HepG2 (cell line): ENCODE measurements around the gene PLSCR5. TPM values are rescaled to one million over a fixed set of nuclear protein-coding genes. Genes with fewer than 3 reads are reported as not detected.

Source experiments
- ATAC-seq: fragments of 200-7000 bp; cut with Tn5 transposase; 3 replicates; pipeline ENCODE4 v1.9.1; 2020; ENCODE audit warnings: mild to moderate bottlenecking, moderate library complexity
- BruUV-seq: library from RNA; stranded (reverse); fragments of 400-500 nt; replicated peaks from 2 replicates; lab custom pipeline; 2021; lab: Mats Ljungman, UMichigan
- CTCF ChIA-PET: fragments of 300-600 bp; formaldehyde crosslinking; extraction: SDS; loops from one replicate; lab custom pipeline; 2021; ENCODE audit warnings: low total read pairs, inconsistent platforms, low intra/inter-chr PET ratio; lab: Yijun Ruan, JAX
- POLR2A ChIA-PET: fragments of 350-600 bp; sonication (Branson Sonifier 250); formaldehyde crosslinking; loops from one replicate; lab custom pipeline; 2020; ENCODE audit warnings: antibody characterized with exemption, inconsistent platforms; lab: Yijun Ruan, JAX
- DNase-seq: peaks from one replicate; pipeline ENCODE4 v3.0.0-alpha.2; 2015; ENCODE audit warnings: low spot score
- FAIRE-seq: peaks from 3 replicates; lab custom pipeline; 2011; peaks lifted over from hg19 to GRCh38; lab: Jason Lieb, UNC
- H2AFZ ChIP-seq: one replicate; pipeline ENCODE4 v1.6.1; 2011; ENCODE audit warnings: low read length, inconsistent platforms
- H3K27ac ChIP-seq: fragments of 300-600 bp; 3 replicates; pipeline ENCODE4 v1.8.0; 2011; ENCODE audit warnings: mixed run types, mild to moderate bottlenecking, mixed read lengths, low read length, inconsistent platforms; ENCODE audit not compliant: insufficient read depth; ENCODE audit errors: extremely low read length
- H3K27me3 ChIP-seq, 2 experiments: fragments of 200-600 bp in 1 of 2; 2 replicates in 1 of 2; 3 replicates in 1 of 2; pipeline versions ENCODE4 v1.6.0 to v1.8.0; 2011; ENCODE audit warnings: low read length in 2 of 2, mild to moderate bottlenecking in 2 of 2, moderate library complexity in 2 of 2, inconsistent platforms in 1 of 2; ENCODE audit not compliant: insufficient read depth in 2 of 2, control insufficient read depth in 1 of 2
- H3K36me3 ChIP-seq, 2 experiments: fragments of 200-600 bp in 1 of 2; replicated peaks in 1 of 2; 2 replicates in 1 of 2; 3 replicates in 1 of 2; pipeline versions ENCODE4 v1.5.1 to v1.8.0; 2011; ENCODE audit warnings: low read length in 2 of 2, inconsistent platforms in 1 of 2; ENCODE audit not compliant: insufficient read depth in 2 of 2, control insufficient read depth in 1 of 2
- H3K4me1 ChIP-seq: 2 replicates; pipeline ENCODE4 v1.5.1; 2012; ENCODE audit warnings: low read length, inconsistent platforms; ENCODE audit not compliant: insufficient read depth
- H3K4me2 ChIP-seq: 2 replicates; pipeline ENCODE4 v1.6.0; 2011; ENCODE audit warnings: low read depth, low read length, inconsistent platforms
- H3K4me3 ChIP-seq, 3 experiments: fragments of 200-600 bp in 1 of 3; sonication (generic), shearing (Covaris generic) in 1 of 3; replicated peaks in 1 of 3; 2 replicates each; pipeline ENCODE4 v1.5.1; 2011 to 2016; ENCODE audit warnings: low read length in 3 of 3, inconsistent platforms in 2 of 3, low read depth in 2 of 3, mild to moderate bottlenecking in 2 of 3, control low read depth in 1 of 3, mixed read lengths in 1 of 3; ENCODE audit not compliant: insufficient read depth in 1 of 3
- H3K79me2 ChIP-seq: one replicate; pipeline ENCODE4 v1.6.1; 2011; ENCODE audit warnings: low read length, inconsistent platforms; ENCODE audit not compliant: insufficient read depth
- H3K9ac ChIP-seq: 2 replicates; pipeline ENCODE4 v1.6.0; 2011; ENCODE audit warnings: mild to moderate bottlenecking, low read depth, low read length, inconsistent platforms; ENCODE audit not compliant: insufficient read depth
- H3K9me3 ChIP-seq: 2 replicates; pipeline ENCODE4 v1.5.1; 2012; ENCODE audit warnings: mild to moderate bottlenecking, low read length
- H4K20me1 ChIP-seq: 2 replicates; pipeline ENCODE4 v1.6.0; 2011; ENCODE audit warnings: inconsistent platforms, mild to moderate bottlenecking, low read length, moderate library complexity; ENCODE audit not compliant: insufficient read depth
- BCL6 ChIP-seq: IDR thresholded peaks from 2 replicates; pipeline ENCODE4 v1.6.1; 2016; ENCODE audit warnings: missing genetic modification reagents, missing compliant biosample characterization
- CHD2 ChIP-seq: IDR thresholded peaks from 2 replicates; pipeline ENCODE4 v1.6.1; 2011; ENCODE audit warnings: low read depth, low read length, improper control_type of control experiment
- FOXJ3 ChIP-seq: sonication (generic); formaldehyde crosslinking; IDR thresholded peaks from 2 replicates; pipeline ENCODE4 v1.4.0; 2020; ENCODE audit warnings: missing genetic modification reagents, mild to moderate bottlenecking, borderline replicate concordance
- HMG20A ChIP-seq: IDR thresholded peaks from 2 replicates; pipeline ENCODE4 v1.6.1; 2016; ENCODE audit warnings: borderline replicate concordance
- PHF5A ChIP-seq: IDR thresholded peaks from one replicate; pipeline ENCODE4 v1.6.1; 2018; ENCODE audit warnings: low read depth, missing genetic modification reagents; ENCODE audit not compliant: unreplicated experiment
- TFDP1 ChIP-seq: IDR thresholded peaks from 2 replicates; pipeline ENCODE4 v1.6.1; 2016; ENCODE audit warnings: missing compliant biosample characterization, missing genetic modification reagents, borderline replicate concordance
- ZBTB42 ChIP-seq: sonication (generic); formaldehyde crosslinking; IDR thresholded peaks from 2 replicates; pipeline ENCODE4 v1.5.0; 2020; ENCODE audit warnings: mild to moderate bottlenecking, missing genetic modification reagents
- ZNF660 ChIP-seq: sonication (generic); formaldehyde crosslinking; IDR thresholded peaks from 2 replicates; pipeline ENCODE4 v1.5.1; 2020; ENCODE audit warnings: mild to moderate bottlenecking, low read depth, missing genetic modification reagents, borderline replicate concordance
- ZNF768 ChIP-seq: sonication (generic); formaldehyde crosslinking; IDR thresholded peaks from 2 replicates; pipeline ENCODE4 v1.4.0; 2020; ENCODE audit warnings: missing genetic modification reagents
- ZNF816 ChIP-seq: sonication (generic); formaldehyde crosslinking; IDR thresholded peaks from 2 replicates; pipeline ENCODE4 v1.8.0; 2022; ENCODE audit warnings: missing genetic modification reagents, mild to moderate bottlenecking, borderline replicate concordance
- ZUFSP ChIP-seq: sonication (generic); formaldehyde crosslinking; IDR thresholded peaks from 2 replicates; pipeline ENCODE4 v1.9.0; 2021; ENCODE audit warnings: missing genetic modification reagents, mild to moderate bottlenecking, borderline replicate concordance
- WGBS: methylation state at CpG from one replicate; pipeline ENCODE4 v1.1.6; 2017; ENCODE audit warnings: low lambda C conversion rate; 5-methylcytosine and 5-hydroxymethylcytosine counted together
- in situ Hi-C: cut with HindIII; loops from 2 replicates; pipeline ENCODE4 v1.10.0; 2017; ENCODE audit warnings: low pct_unique_long_range_greater_than_20kb; ENCODE audit not compliant: extremely low pct_ligation_motif_present
- intact Hi-C: fragments of 100-400 bp; cut with micrococcal nuclease; formaldehyde crosslinking; loops from one replicate; pipeline ENCODE4 v1.10.0; 2022; ENCODE audit not compliant: unreplicated experiment
- polyA plus RNA-seq, 8 experiments: library from polyadenylated mRNA; depleted of rRNA in 3 of 8; stranded (reverse) in 7 of 8; unstranded in 1 of 8; fragments of >200 nt; fragmentation: Illumina TruSeq in 4 of 8; extraction: Trizol in 4 of 8; gene quantifications; 2 replicates each; pipeline versions ENCODE4 v1.2.1 to v1.2.3, GENCODE V29; 2011 to 2016; ENCODE audit warnings: low read depth in 4 of 8, missing spikeins in 1 of 8, mixed read lengths in 1 of 8; ENCODE audit not compliant: insufficient read depth in 1 of 8
- total RNA-seq, 5 experiments: library from RNA; depleted of rRNA; stranded (reverse); fragments of >200 nt; fragmentation: Illumina TruSeq; extraction: Trizol; gene quantifications; 2 replicates each; pipeline ENCODE4 v1.2.3, GENCODE V29; 2016; ENCODE audit warnings: low read depth in 1 of 5

PLSCR5 gene
- total and polyA plus RNA-seq, 2 of the 13 experiments (the other 11 are each of a cell fraction or from before 2014, with no cell fraction given), result 0.50 TPM; not detected in 1

GRCh38 chr3:146544002-146544928, 60.9 kb downstream of the PLSCR5 start, which contains the start of gene PLSCR1 (continued):
- TF ChIP-seq ZUFSP (CRISPR knock-in tag) (no peak), ZNF816 (no peak), ZNF660 (CRISPR knock-in tag) (no peak), HMG20A (CRISPR knock-in tag) (peak; percentile 37; the same call in 1 of the 2 replicates), ZBTB42 (CRISPR knock-in tag) (peak; percentile 87), TFDP1 (CRISPR knock-in tag) (peak; percentile 91), PHF5A (CRISPR knock-in tag) (no peak)

GRCh38 chr3:146543461-146544001, 61.6 kb downstream of the PLSCR5 start:
- TF ChIP-seq ZNF768 (no peak), BCL6 (CRISPR knock-in tag) (peak; percentile 80), CHD2 (no peak), FOXJ3 (CRISPR knock-in tag) (no peak)
- FAIRE-seq, result no peak
- Histone ChIP-seq H3K4me2 (peak overlapping the region; percentile 86), H3K4me3 (peak overlapping the region; percentile 89 to 93 (median 91)), H4K20me1 (no peaks in the 10 kb centered on the region), H3K9me3 (no peaks in the 10 kb centered on the region), H3K9ac (peak overlapping the region; percentile 87), H3K27ac (peak overlapping the region; percentile 88), H3K36me3 (no peaks in the 10 kb centered on the region), H3K4me1 (peaks cover 75% of the 10 kb centered on the region), H2AFZ (no peak overlapping the region), H3K79me2 (peaks cover 51% of the 10 kb centered on the region), H3K27me3 (no peaks in the 10 kb centered on the region)
- 5% methylated on average over 9 of the region's 10 CpGs for WGBS
- intact Hi-C loops, result loop anchor here (5.0 kb wide), 1 partner anchor 39 kb away; no protein-coding TSS in a partner anchor
- ChIA-PET POLR2A (interaction anchor here (1.6 to 2.0 kb wide), 2 partner anchors 38 to 354 kb away, joined by 3 to 14 read pairs; no protein-coding TSS in a partner anchor), CTCF (no interaction called here)
- in situ Hi-C loops, result no loop called here
- no peak for DNase-seq
- ATAC-seq, result peak; percentile 61
- TSS peak; percentile 51 for BruUV-seq
